SK-N-SH treated with all-trans-retinoic acid at 6 μM for 48 hours (cell line): Measurements from ENCODE around the gene PLEKHH3.

Source experiments
- ARNTL ChIP-seq: fragments of 450-650 bp; formaldehyde crosslinking; IDR thresholded peaks from 2 replicates; pipeline ENCODE4 v1.5.0; 2020; ENCODE audit warnings: low read depth, mild to moderate bottlenecking, moderate library complexity, borderline replicate concordance
- RARB ChIP-seq: fragments of 250-450 bp; sonication (Bioruptor Pico); IDR thresholded peaks from 2 replicates; pipeline ENCODE4 v1.8.0; 2021; ENCODE audit warnings: mild to moderate bottlenecking, moderate library complexity
- ZFP3 ChIP-seq: fragments of 250-450 bp; sonication (Bioruptor Pico); IDR thresholded peaks from 2 replicates; pipeline ENCODE4 v1.5.0; 2020; ENCODE audit warnings: mild to moderate bottlenecking, moderate library complexity
- TF ChIP-seq, protein P1 (sequence below): fragments of 250-450 bp; sonication (Bioruptor Pico); IDR thresholded peaks from 2 replicates; pipeline ENCODE4 v1.8.0; 2020; ENCODE audit warnings: mild to moderate bottlenecking, moderate library complexity, borderline replicate concordance

DNA sequence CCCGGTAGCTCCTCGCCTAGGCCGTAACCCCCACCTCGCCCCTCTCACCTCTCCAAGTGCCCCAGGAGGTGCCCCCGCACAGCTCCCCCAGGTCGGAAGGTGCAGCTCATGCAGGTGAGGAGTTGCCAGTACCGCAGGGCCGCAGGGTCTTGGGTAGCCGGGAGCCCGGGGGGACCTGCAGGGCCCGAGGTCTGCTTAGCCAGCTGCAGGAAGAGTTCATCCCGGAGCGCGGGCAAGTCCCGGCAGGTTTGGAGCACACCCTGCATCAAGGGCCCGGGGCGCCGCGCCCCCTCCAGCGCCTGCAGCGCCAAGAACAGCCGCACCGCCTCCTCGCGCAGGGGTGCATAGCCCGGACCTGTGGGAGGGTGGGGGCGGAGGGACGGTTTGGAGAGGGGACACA, 4.8 kb downstream of the PLEKHH3 start:
- no peak for TF ChIP-seq ARNTL (CRISPR knock-in tag)
- TF ChIP-seq, protein P1, sequence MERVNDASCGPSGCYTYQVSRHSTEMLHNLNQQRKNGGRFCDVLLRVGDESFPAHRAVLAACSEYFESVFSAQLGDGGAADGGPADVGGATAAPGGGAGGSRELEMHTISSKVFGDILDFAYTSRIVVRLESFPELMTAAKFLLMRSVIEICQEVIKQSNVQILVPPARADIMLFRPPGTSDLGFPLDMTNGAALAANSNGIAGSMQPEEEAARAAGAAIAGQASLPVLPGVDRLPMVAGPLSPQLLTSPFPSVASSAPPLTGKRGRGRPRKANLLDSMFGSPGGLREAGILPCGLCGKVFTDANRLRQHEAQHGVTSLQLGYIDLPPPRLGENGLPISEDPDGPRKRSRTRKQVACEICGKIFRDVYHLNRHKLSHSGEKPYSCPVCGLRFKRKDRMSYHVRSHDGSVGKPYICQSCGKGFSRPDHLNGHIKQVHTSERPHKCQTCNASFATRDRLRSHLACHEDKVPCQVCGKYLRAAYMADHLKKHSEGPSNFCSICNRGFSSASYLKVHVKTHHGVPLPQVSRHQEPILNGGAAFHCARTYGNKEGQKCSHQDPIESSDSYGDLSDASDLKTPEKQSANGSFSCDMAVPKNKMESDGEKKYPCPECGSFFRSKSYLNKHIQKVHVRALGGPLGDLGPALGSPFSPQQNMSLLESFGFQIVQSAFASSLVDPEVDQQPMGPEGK (CRISPR knock-in tag) = no peak
- TF ChIP-seq ZFP3 (CRISPR knock-in tag) = no peak
- TF ChIP-seq RARB (CRISPR knock-in tag) = no peak
